PC-9 (cell line): ENCODE results near the gene SAMHD1.

Source experiments
- EZH2 ChIP-seq: fragments of 200-600 bp; sonication (generic); IDR thresholded peaks from 2 replicates; pipeline ENCODE4 v1.8.0; 2017; ENCODE audit warnings: antibody characterized with exemption, low read depth
- TF ChIP-seq, protein P1 (sequence below): fragments of 200-600 bp; sonication (generic); conservative IDR thresholded peaks from 2 replicates; pipeline ENCODE4 v1.6.1; 2017; ENCODE audit warnings: mixed run types, antibody characterized with exemption, mild to moderate bottlenecking, moderate library complexity

DNA sequence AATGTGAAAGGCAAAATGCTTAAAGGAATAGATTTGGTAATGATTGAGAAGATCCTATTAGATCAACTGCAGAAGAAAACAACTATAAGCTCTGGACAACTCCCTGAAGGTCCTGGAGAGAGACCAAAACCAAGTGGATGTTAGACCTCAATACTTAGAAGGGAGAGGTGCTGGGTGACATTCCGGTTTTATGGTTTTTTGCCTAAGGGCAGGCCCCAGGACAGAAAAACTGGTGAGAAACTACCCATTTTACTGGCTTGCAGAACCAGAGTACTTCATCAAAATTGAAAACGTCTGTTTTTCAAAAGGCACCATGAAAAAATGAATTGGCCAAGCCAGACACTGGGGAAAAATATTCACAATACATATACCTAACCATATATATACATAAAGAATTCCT lies 26.3 kb downstream of the SAMHD1 start:
- TF ChIP-seq EZH2 = no peak
- TF ChIP-seq, protein P1, sequence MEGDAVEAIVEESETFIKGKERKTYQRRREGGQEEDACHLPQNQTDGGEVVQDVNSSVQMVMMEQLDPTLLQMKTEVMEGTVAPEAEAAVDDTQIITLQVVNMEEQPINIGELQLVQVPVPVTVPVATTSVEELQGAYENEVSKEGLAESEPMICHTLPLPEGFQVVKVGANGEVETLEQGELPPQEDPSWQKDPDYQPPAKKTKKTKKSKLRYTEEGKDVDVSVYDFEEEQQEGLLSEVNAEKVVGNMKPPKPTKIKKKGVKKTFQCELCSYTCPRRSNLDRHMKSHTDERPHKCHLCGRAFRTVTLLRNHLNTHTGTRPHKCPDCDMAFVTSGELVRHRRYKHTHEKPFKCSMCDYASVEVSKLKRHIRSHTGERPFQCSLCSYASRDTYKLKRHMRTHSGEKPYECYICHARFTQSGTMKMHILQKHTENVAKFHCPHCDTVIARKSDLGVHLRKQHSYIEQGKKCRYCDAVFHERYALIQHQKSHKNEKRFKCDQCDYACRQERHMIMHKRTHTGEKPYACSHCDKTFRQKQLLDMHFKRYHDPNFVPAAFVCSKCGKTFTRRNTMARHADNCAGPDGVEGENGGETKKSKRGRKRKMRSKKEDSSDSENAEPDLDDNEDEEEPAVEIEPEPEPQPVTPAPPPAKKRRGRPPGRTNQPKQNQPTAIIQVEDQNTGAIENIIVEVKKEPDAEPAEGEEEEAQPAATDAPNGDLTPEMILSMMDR = no peak
